Eye (tissue), 1 donor: ENCODE results near the gene INHBE.
"Not testable (repeated sequence)": the region's sequence is repeated elsewhere in the genome, so short reads cannot be mapped to it uniquely, and the experiment has no call there.

ENCODE experiments used
- DNase-seq: peaks from one replicate; pipeline ENCODE4 v3.0.0-alpha.2; 2015

Gene INHBE

DNA sequence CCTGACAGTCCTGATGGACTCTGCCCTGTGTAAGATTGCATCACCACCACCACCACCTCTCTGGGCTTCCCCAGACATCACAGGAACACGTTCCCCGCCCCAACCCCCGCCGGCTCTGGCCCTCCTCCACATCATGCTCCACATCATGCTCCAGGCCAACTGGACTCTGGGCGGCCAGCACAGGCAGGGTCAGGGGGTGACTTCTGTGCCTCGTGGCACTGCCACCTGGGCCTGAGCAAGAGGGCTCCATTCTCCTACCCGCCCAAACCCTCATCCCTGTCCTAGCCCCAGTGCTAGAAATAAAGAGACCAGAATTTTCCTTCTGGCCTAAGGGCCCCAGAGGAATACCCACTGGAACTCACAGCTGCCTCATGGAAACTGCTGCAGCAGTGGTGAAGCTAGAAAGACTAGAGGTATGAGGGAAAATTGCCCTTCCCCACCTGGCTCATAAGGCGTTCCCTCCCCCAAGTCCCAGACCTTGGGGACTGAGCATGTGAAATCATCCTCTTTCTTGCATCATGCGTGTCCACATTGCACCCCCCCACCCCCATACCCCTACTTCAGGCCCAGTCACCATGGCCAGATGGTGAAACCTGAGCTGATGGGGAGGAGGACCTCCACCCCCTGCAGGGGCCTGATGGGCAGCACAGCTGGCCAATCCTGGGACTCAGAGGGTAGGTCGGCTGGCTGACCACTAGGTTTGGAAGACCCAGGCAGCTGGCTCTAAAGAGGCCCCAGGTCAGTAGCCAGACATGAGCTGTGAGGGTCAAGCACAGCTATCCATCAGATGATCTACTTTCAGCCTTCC, at the start of gene INHBE:
TSS of gene INHBE (plus strand) at position 742 of the 808 bp plus-strand sequence. CDS start 230 bp downstream, outside the sequence.
- peak; percentile 74 for DNase-seq

GRCh38 chr12:57410534-57410933, 44.6 kb upstream of the INHBE start:
- no peak for DNase-seq

DNA sequence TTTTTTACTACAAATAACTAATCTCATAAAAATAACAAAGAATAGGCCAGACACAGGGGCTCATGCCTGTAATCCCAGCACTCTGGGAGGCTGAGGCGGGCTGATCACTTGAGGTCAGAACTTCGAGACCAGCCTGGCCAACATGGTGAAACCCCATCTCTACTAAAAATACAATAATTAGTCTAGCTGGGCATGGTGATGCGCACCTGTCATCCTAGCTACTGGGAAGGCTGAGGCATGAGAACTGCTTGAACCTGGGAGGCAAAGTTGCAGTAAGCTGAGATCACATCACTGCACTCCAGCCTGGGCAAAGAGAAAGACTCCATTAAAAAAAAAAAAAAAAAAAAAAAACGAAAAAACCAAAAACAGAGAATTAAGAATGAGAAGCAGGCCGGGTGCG, 40.9 kb upstream of the INHBE start:
- not testable (repeated sequence) for DNase-seq

DNA sequence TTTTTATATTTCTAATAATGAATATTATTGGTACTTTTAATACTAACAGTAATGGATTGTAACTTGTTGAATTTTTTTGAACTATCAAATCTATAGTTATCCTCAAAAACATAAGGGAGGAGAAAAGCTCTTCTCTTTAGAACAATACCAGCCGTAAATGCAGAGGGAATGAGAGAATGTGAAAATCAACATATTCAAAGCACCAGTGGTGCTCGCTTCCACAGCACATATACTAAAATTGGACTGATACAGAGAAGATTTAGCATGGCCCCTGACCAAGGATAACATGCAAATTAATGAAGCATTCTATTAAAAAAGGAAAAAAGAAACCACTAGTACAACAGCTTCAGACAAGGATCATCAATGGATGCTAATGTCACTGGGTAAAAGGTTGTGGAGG, 40.0 kb upstream of the INHBE start:
- DNase-seq, result no peak

- DNase-seq, result no peak
These were observed 38.8 kb upstream of the INHBE start for GRCh38 chr12:57416039-57416996.

DNA sequence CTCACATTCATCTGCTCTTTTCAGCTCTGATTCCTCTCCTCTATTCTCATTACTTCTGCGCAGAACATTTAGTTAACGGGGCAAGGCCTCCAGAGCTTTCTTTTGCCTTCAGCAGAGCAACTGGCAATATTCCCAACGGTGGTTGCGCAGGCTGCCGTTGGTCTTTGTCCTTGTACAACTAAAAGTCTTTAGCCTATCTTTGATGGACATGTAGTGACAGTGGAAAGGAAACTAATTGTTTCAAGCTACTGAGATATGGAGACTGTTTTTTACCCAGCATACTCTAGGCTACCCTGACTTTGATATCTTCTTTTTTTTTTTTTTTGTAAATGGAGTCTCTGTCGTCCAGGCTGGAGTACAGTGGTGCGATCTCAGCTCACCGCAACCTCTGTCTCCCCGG, 36.9 kb upstream of the INHBE start:
- no peak for DNase-seq

DNA sequence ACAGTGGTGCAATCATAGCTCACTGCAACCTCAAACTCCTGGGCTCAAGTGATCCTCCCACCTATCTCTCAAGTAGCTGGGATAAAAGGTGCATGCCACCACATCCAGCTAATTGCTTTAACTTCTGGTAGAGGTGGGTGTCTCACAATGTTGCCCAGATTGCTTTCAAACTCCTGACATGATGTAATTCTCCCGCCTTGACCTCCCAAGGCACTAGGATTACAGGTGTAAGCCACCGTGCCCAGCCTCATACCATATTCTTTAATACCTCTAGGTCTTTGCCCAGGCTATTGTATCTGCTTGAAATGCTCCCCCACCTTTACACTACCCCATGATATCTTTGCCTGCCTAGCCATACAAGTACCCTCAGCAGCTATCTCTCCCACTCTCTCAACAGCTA, 35.6 kb upstream of the INHBE start:
- no peak for DNase-seq

DNA sequence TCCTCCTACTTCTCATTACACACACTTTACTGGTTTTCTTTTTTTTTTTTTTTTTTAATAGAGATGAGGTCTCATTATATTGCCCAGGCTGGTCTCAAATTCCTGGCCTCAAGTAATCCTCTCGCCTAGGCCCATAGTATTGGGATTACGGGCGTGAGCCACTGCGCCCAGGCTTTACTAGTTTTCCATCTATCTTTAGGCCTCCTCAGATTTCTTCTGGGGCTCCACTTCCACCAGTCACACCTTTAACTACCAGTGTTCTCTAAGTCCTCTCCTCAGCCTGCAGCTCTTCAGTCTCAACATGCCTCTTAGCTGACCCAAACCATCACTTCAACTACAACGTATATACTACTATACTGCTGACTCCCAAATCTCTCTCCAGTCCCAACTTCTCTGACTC, 34.6 kb upstream of the INHBE start:
- no peak for DNase-seq

- not testable (repeated sequence) for DNase-seq
These were observed 28.2 kb upstream of the INHBE start for GRCh38 chr12:57426948-57427347.

GRCh38 chr12:57428965-57429364, 26.1 kb upstream of the INHBE start:
- DNase-seq, result no peak

GRCh38 chr12:57429473-57430111, 25.5 kb upstream of the INHBE start:
- DNase-seq, result peak; percentile 11

DNA sequence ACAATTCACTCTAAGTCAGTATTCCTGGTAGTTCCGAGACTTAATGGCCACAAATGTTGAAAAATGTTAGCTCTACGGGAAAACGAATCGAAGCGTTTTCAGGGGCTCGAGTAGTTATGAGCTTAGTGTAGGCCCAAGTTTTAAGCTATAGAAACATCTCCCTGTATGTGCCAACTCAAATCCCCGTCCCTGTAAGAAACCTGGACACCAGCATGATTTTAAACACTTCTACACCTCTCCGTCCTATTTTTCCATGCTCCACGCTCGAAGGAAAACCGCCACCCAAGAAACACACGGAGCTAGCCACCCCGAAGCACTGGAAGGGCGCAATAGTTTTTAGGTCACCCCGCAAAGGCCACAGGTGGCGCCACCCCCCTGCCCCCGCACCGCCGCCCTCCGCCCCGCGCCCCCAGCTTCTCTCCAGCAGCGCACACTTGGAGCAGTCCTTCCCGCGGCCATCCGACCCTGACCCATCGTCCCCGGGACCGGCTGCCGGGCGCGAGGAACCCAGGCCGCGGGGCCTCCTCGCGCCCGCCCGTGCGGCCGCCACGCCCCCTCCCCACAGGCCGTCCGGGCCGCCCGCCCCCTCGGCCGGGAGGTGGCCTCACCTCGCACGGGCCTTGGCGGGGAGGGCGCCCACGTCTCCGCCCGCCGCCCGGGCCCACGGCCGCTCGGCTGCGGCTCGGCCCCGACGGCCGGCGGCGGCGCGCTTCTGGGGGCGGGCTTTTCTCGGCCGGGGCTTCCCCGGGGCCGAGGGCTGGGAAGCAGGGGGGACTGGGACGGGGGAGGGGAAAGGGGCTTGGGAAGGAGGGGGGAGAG, 24.8 kb upstream of the INHBE start:
- DNase-seq, result peak; percentile 72

- DNase-seq, result peak; percentile 98
These were observed 24.1 kb upstream of the INHBE start, which contains the start of gene R3HDM2 for GRCh38 chr12:57430931-57431566. Gene R3HDM2 (minus strand): TSS chr12:57431043. CDS start chr12:57310428, 120,615 bp downstream.

DNA sequence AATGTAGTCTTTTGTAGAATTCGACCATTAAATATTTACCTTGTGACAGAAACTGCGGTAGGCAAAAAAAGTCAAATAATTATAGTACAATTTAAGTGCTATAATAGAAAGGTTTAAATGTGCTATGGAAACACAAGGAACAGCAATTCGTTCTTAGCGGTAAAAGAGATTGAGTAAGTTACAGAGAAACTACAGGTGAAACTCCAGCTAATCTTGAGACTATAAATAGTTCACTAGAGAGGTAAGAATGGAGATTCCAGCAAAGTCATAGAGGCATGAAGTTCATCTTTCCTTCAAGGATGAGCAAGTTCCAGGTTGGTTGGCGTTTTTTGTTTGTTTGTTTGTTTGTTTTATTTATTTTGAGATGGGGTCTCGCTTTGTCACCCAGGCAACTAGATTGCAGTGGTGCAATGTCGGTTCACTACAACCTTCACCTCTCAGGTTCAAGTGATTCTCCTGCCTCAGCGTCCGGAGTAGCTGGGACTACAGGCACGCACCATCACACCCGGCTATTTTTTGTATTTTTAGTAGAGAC, 23.4 kb upstream of the INHBE start:
- DNase-seq, result no peak

DNA sequence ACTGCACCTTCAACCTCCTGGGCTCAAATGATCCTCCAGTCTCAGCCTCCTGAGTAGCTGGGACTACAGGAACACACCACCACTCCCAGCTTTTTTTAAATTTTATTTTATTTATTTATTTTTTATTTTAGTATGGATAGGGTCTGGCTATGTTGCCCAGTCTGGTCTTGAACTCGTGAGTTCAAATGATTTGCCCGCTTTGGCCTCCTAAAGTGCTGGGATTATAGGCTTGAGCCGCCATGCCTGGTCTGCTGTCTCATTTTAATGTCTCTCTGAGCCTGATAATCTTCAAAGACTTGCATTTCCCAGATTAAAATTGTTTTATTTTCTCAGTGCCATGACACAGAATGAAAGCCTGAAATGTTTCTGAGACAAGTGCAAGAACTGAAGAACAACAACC, 21.7 kb upstream of the INHBE start:
- DNase-seq, result no peak

DNA sequence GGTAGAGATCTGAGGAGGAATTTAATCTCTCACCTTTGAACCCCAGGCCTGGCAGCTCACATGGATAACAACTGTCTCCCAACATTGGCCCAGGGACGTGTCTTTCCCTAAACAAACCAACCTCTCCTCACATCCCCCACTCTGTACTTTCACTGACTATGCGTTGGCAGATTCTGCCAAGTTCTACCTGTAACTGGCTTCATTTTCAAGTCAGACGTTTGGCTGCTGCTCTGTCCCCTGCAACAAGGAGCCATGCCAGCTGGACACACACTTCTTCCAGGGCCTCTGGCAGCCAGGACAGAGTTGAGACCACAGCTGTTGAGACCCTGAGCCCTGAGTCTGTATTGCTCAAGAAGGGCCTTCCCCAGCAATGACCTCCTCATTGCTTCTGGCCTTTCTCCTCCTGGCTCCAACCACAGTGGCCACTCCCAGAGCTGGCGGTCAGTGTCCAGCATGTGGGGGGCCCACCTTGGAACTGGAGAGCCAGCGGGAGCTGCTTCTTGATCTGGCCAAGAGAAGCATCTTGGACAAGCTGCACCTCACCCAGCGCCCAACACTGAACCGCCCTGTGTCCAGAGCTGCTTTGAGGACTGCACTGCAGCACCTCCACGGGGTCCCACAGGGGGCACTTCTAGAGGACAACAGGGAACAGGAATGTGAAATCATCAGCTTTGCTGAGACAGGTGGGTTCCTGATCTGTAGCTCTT, 20.4 kb upstream of the INHBE start, which contains the start of gene INHBC:
TSS of gene INHBC (plus strand) at position 268 of the 707 bp plus-strand sequence. CDS start at position 371, 103 bp downstream.
- DNase-seq, result no peak

DNA sequence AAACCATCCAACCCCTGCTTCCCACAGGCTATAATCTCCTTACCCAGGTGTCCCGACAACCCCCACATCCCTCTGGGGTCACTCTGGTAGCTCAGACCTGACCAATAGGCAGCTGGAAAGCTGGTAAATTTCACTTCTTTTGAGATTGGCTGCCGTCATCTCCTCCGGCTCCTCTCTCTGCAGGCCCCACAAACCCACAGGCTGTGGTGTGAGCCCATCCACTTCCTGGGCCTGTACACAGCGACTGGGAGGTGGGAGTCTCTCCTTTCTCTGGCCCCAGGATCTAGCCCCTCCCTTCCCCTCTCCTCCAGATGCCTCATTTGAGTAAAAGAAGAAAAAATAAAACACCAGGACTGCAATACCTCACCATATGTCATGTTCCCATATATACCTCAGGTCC, 19.8 kb upstream of the INHBE start:
- no peak for DNase-seq

GRCh38 chr12:57438400-57438799, 16.7 kb upstream of the INHBE start:
- DNase-seq, result no peak

- no peak for DNase-seq
These were observed 15.3 kb upstream of the INHBE start for GRCh38 chr12:57439762-57440266.

- DNase-seq, result not testable (repeated sequence)
These were observed 13.7 kb upstream of the INHBE start for GRCh38 chr12:57441393-57441792.
